ENCODE data around the gene ARHGEF10L.

The ARHGEF10L gene

GRCh38 chr1:17540255-17541001 lies 930 bp downstream of the ARHGEF10L start:
- no peak for DNase-seq (ENCODE audit: low spot score)
- TF ChIP-seq CTCF (IDR thresholded peaks at IDR 0.05; ENCODE audit: extremely low read depth, missing control alignments) = no peak

DNA sequence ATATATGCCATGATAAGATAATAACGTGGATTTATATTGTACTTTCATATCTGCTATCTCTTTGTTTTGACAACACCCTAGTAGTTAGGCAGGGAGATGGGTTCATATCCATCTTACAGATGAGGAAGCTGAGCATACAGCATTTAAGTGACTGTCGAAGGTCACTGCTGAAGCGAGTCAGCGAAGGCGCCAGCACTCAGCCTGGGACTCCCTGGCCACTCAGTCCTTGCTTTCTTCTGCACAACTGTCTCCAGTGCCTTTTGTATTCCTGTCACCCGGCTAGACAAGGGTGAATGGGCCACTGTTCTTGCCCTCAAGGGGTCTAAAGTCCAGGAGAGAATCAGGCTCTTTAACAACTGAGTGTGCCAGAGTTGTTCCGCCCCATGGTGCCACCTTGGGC lies 3.1 kb downstream of the ARHGEF10L start:
- DNase-seq (ENCODE audit: low spot score) = no peak
- TF ChIP-seq CTCF (IDR thresholded peaks at IDR 0.05; ENCODE audit: extremely low read depth, missing control alignments) = no peak

DNA sequence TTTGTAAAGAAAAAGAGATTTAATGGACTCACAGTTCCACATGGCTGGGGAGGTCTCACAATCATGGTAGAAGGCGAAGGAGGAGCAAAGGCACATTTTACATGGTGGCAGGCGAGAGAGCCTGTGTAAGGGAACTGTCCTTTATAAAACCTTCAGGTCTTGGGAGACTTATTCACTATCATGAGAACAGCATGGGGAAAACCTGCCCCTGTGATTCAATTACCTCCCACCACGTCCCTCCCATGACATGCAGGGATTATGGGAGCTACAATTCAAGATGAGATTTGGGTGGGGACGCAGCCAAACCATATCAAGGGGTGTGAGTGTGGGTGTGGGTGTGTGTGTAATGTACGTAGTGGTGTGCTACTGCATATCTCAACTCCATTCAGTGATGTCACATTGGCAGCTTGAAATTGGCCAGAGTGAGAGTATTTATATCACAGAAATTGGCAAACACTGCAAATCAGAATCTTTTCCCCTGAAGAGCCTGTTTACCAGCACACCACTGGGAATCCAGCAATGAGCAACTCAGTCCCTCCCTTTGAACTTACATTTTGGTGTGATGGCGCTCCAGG lies 5.4 kb downstream of the ARHGEF10L start:
- TF ChIP-seq CTCF (IDR thresholded peaks at IDR 0.05; ENCODE audit: extremely low read depth, missing control alignments) = no peak
- no peak for DNase-seq (ENCODE audit: low spot score)

GRCh38 chr1:17545356-17545755 lies 5.9 kb downstream of the ARHGEF10L start:
- TF ChIP-seq CTCF (IDR thresholded peaks at IDR 0.05; ENCODE audit: extremely low read depth, missing control alignments) = no peak
- no peak for DNase-seq (ENCODE audit: low spot score)

GRCh38 chr1:17546946-17547670 lies 7.6 kb downstream of the ARHGEF10L start:
- no peak for TF ChIP-seq CTCF (IDR thresholded peaks at IDR 0.05; ENCODE audit: extremely low read depth, missing control alignments)
- no peak for DNase-seq (ENCODE audit: low spot score)

- DNase-seq (ENCODE audit: low spot score) = no peak
- TF ChIP-seq CTCF (IDR thresholded peaks at IDR 0.05; ENCODE audit: extremely low read depth, missing control alignments) = no peak
These were observed 9.9 kb downstream of the ARHGEF10L start for GRCh38 chr1:17549384-17549783.

All from GM20000 (cell line).